Lower lobe of right lung (tissue), 2 donors: ENCODE results near the gene CAGE1. TPM values are rescaled to one million over a fixed set of nuclear protein-coding genes. Genes with fewer than 3 reads are reported as not detected.

Experiments
- ATAC-seq, 2 donors: fragments of 200-7000 bp; cut with Tn5 transposase; one replicate each; pipeline ENCODE4 v1.9.1; 2020 to 2022; ENCODE audit warnings: mild to moderate bottlenecking in 2 of 2, moderate library complexity in 2 of 2
- DNase-seq: peaks from one replicate; pipeline ENCODE4 v3.0.0-alpha.2; 2020
- H3K27ac ChIP-seq: fragments of 200-600 bp; one replicate; pipeline ENCODE4 v1.8.0; 2022
- H3K27me3 ChIP-seq: fragments of 200-600 bp; one replicate; pipeline ENCODE4 v1.8.0; 2022; ENCODE audit warnings: low read depth
- H3K36me3 ChIP-seq: fragments of 200-600 bp; one replicate; pipeline ENCODE4 v1.8.0; 2022; ENCODE audit warnings: mild to moderate bottlenecking
- H3K4me1 ChIP-seq: fragments of 200-600 bp; one replicate; pipeline ENCODE4 v1.8.0; 2022
- H3K4me3 ChIP-seq: fragments of 200-600 bp; one replicate; pipeline ENCODE4 v1.8.0; 2022; ENCODE audit warnings: mild to moderate bottlenecking
- H3K9me3 ChIP-seq: fragments of 200-600 bp; one replicate; pipeline ENCODE4 v1.8.0; 2022
- CTCF ChIP-seq: fragments of 200-600 bp; IDR thresholded peaks from one replicate; pipeline ENCODE4 v1.8.0; 2022; ENCODE audit warnings: antibody characterized with exemption, mild to moderate bottlenecking
- intact Hi-C: fragments of 100-400 bp; cut with DNase I; formaldehyde crosslinking; loops from one replicate; pipeline ENCODE4 v1.11.0; 2022
- total RNA-seq: library from RNA; stranded (reverse); fragmentation: NEBNext Ultra II Directional; extraction: Animal tissue kit (Norgen Biotek cat#: 25700); gene quantifications from one replicate; pipeline ENCODE4 v1.2.1, GENCODE V29; 2021
- donor health status: DM: no; HTN: yes; CAD: no; lungs with severe emphysema.

The CAGE1 gene
- total RNA-seq, 1 donor from 2014 or later: not detected

DNA sequence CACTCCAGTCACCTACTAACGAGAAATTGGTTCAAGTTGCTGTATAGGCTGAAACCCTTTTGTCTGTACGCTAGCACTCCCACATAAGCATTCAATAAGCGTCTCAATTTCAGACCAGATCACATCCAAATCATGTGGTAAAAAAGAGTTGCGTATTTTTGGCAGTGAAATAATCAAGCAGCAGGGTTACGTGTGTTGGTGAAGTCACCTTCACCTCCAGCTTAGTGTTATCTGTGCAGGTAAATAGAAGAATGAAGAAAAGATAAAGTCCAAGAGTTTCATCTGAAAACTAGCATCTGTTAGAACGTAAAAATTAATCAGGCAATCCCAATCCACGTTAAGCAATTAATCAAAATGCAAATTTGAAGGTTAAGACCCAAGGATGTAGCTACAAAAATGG is 87.8 kb downstream of the CAGE1 start:
- Histone ChIP-seq H3K9me3 (no peaks in the 10 kb centered on the region), H3K36me3 (peaks cover 99% of the 10 kb centered on the region), H3K27ac (no peak overlapping the region), H3K4me3 (no peak overlapping the region), H3K4me1 (peaks cover 5% of the 10 kb centered on the region), H3K27me3 (no peaks in the 10 kb centered on the region)
- ATAC-seq (no peak), DNase-seq (no peak)
- no peak for TF ChIP-seq CTCF
- intact Hi-C loops: no loop called here

GRCh38 chr6:7300926-7301325 is 88.6 kb downstream of the CAGE1 start:
- H3K4me1 ChIP-seq: peaks cover 5% of the 10 kb centered on the region
- H3K9me3 ChIP-seq: no peaks in the 10 kb centered on the region
- no peaks in the 10 kb centered on the region for H3K27me3 ChIP-seq
- H3K36me3 ChIP-seq: peaks cover 99% of the 10 kb centered on the region
- no peak for ATAC-seq
- no peak overlapping the region for H3K4me3 ChIP-seq
- TF ChIP-seq CTCF: no peak
- H3K27ac ChIP-seq: no peak overlapping the region
- intact Hi-C loops: no loop called here
- no peak for DNase-seq

- no peak overlapping the region for H3K27ac ChIP-seq
- H3K4me1 ChIP-seq: no peaks in the 10 kb centered on the region
- H3K4me3 ChIP-seq: no peak overlapping the region
- no peak for DNase-seq
- ATAC-seq: no peak
- no peaks in the 10 kb centered on the region for H3K9me3 ChIP-seq
- H3K36me3 ChIP-seq: peaks cover 100% of the 10 kb centered on the region
- TF ChIP-seq CTCF: no peak
- H3K27me3 ChIP-seq: no peaks in the 10 kb centered on the region
- intact Hi-C loops: no loop called here
Measured at GRCh38 chr6:7298113-7298512, 91.4 kb downstream of the CAGE1 start.

- H3K9me3 ChIP-seq: no peaks in the 10 kb centered on the region
- intact Hi-C loops: no loop called here
- H3K4me1 ChIP-seq: no peaks in the 10 kb centered on the region
- H3K27me3 ChIP-seq: no peaks in the 10 kb centered on the region
- ATAC-seq: no peak
- TF ChIP-seq CTCF: no peak
- H3K4me3 ChIP-seq: no peak overlapping the region
- H3K36me3 ChIP-seq: peaks cover 100% of the 10 kb centered on the region
- DNase-seq: no peak
- H3K27ac ChIP-seq: no peak overlapping the region
Measured at GRCh38 chr6:7296602-7297001, 92.9 kb downstream of the CAGE1 start.

DNA sequence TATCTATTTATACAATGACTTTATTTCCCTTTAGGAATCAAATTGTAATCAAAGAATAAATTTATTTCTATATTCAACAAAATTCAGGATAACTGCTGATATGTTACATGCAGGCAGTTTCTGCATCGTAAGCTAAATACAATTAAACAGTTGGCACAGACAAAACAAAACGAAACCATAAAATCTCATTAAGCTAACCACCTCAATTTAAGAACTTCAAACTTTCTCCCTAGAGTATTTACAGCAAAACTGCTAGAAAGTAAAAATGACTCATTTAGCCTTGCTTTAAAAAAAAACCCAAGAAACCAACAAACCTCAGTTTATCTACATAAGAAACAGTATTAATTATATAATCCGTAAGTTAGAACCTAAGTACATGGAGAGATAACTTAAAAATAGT is 93.6 kb downstream of the CAGE1 start:
- Histone ChIP-seq H3K9me3 (no peaks in the 10 kb centered on the region), H3K27ac (no peak overlapping the region), H3K27me3 (no peaks in the 10 kb centered on the region), H3K36me3 (peaks cover 100% of the 10 kb centered on the region), H3K4me1 (no peaks in the 10 kb centered on the region), H3K4me3 (no peak overlapping the region)
- no peak for ATAC-seq
- no peak for DNase-seq
- TF ChIP-seq CTCF: no peak
- intact Hi-C loops: no loop called here
